Smooth muscle cell (in vitro differentiated cells): ENCODE results near the gene TOMM40L. TPM values are rescaled to one million over a fixed set of nuclear protein-coding genes. Genes with fewer than 3 reads are reported as not detected.

Source experiments
- DNase-seq: peaks from one replicate; lab custom pipeline; 2025; ENCODE audit not compliant: unreplicated experiment; lab: John Stamatoyannopoulos, UW
- H2AFZ ChIP-seq: fragments of 200-600 bp; sonication (generic); 2 replicates; pipeline ENCODE4 v1.6.0; 2016; ENCODE audit warnings: antibody characterized with exemption, low read depth, mild to moderate bottlenecking
- H3F3A ChIP-seq: fragments of 200-600 bp; sonication (generic); 2 replicates; pipeline ENCODE4 v1.6.0; 2017; ENCODE audit warnings: antibody characterized with exemption, low read depth
- H3K27ac ChIP-seq: fragments of 200-600 bp; sonication (generic); 2 replicates; pipeline ENCODE4 v1.5.1; 2016; ENCODE audit warnings: low read depth, mild to moderate bottlenecking
- H3K27me3 ChIP-seq: fragments of 200-600 bp; sonication (generic); 2 replicates; pipeline ENCODE4 v1.6.1; 2016; ENCODE audit warnings: low read depth, mild to moderate bottlenecking
- H3K36me3 ChIP-seq: fragments of 200-600 bp; sonication (generic); 2 replicates; pipeline ENCODE4 v1.5.1; 2016; ENCODE audit warnings: low read depth
- H3K4me1 ChIP-seq: fragments of 200-600 bp; sonication (generic); 2 replicates; pipeline ENCODE4 v1.5.1; 2016; ENCODE audit warnings: low read depth
- H3K4me2 ChIP-seq: fragments of 200-600 bp; sonication (generic); 2 replicates; pipeline ENCODE4 v1.6.0; 2016; ENCODE audit warnings: mild to moderate bottlenecking
- H3K4me3 ChIP-seq: fragments of 200-600 bp; sonication (generic); 2 replicates; pipeline ENCODE4 v1.5.1; 2016; ENCODE audit warnings: mild to moderate bottlenecking
- H3K79me2 ChIP-seq: fragments of 200-600 bp; sonication (generic); 2 replicates; pipeline ENCODE4 v1.6.0; 2016; ENCODE audit warnings: low read depth, mild to moderate bottlenecking
- H3K9ac ChIP-seq: fragments of 200-600 bp; sonication (generic); 2 replicates; pipeline ENCODE4 v1.6.0; 2016; ENCODE audit warnings: low read depth
- H3K9me3 ChIP-seq: fragments of 200-600 bp; sonication (generic); replicated peaks from 2 replicates; pipeline ENCODE4 v1.5.1; 2016; ENCODE audit warnings: low read depth
- H4K20me1 ChIP-seq: fragments of 200-600 bp; sonication (generic); 2 replicates; pipeline ENCODE4 v1.6.0; 2016; ENCODE audit warnings: low read depth
- WGBS: methylation state at CpG from one replicate; pipeline ENCODE4 v1.1.7; 2016; ENCODE audit warnings: low lambda C conversion rate; 5-methylcytosine and 5-hydroxymethylcytosine counted together
- polyA plus RNA-seq: library from polyadenylated mRNA; unstranded; fragments of >200 nt; fragmentation: Nextera tagmentation; extraction: Ambion mirVana; gene quantifications from 2 replicates; pipeline ENCODE4 v1.2.1, GENCODE V29; 2016
- total RNA-seq: library from RNA; depleted of rRNA; stranded (reverse); fragments of >200 nt; gene quantifications from 2 replicates; pipeline ENCODE4 v1.2.3, GENCODE V29; 2014
- TF ChIP-seq, protein P1 (sequence below): fragments of 200-600 bp; sonication (generic); IDR thresholded peaks from 2 replicates; pipeline ENCODE4 v1.5.1; 2017; ENCODE audit warnings: borderline replicate concordance, mild to moderate bottlenecking, antibody characterized with exemption; ENCODE audit not compliant: insufficient read depth, poor library complexity, severe bottlenecking

The TOMM40L gene
- total and polyA plus RNA-seq, 2 experiments from 2014 or later = 8.6 to 9.0 TPM

DNA sequence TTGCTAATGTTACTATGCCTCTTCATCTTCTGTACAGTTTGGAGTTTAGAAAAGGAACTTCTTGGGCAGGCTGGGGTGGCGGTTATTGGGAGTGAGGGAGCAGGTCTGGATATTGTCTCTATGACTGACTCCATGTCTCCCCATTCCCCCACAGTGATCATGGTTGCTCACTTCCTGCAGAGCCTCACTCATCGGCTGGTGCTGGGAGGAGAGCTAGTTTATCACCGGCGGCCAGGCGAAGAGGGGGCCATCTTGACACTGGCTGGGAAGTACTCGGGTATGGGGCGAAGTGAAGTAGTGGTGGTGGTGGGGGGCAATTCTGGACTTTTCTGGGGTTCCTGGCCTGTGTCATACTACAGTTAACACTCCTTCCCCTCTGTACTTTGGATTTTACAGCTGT lies 2.2 kb downstream of the TOMM40L start:
- H3K9ac ChIP-seq = no peak overlapping the region
- WGBS = 96% methylated on average over 7 of the region's 7 CpGs

GRCh38 chr1:161229896-161230295 lies 4.0 kb downstream of the TOMM40L start:
- Histone ChIP-seq H4K20me1 (no peaks in the 10 kb centered on the region), H3K27ac (no peak overlapping the region), H3K27me3 (no peaks in the 10 kb centered on the region), H3K4me3 (no peak overlapping the region), H3K79me2 (no peaks in the 10 kb centered on the region), H3F3A (no peaks in the 10 kb centered on the region), H3K4me2 (no peak overlapping the region), H3K9ac (no peak overlapping the region), H3K9me3 (no peaks in the 10 kb centered on the region), H3K4me1 (no peaks in the 10 kb centered on the region), H3K36me3 (no peaks in the 10 kb centered on the region), H2AFZ (no peak overlapping the region)
- 79% methylated on average over 3 of the region's 3 CpGs for whole genome bisulfite sequencing
- no peak for DNase-seq
- TF ChIP-seq, protein P1, sequence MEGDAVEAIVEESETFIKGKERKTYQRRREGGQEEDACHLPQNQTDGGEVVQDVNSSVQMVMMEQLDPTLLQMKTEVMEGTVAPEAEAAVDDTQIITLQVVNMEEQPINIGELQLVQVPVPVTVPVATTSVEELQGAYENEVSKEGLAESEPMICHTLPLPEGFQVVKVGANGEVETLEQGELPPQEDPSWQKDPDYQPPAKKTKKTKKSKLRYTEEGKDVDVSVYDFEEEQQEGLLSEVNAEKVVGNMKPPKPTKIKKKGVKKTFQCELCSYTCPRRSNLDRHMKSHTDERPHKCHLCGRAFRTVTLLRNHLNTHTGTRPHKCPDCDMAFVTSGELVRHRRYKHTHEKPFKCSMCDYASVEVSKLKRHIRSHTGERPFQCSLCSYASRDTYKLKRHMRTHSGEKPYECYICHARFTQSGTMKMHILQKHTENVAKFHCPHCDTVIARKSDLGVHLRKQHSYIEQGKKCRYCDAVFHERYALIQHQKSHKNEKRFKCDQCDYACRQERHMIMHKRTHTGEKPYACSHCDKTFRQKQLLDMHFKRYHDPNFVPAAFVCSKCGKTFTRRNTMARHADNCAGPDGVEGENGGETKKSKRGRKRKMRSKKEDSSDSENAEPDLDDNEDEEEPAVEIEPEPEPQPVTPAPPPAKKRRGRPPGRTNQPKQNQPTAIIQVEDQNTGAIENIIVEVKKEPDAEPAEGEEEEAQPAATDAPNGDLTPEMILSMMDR = no peak

More for the DNA sequence above, 2.2 kb downstream of the TOMM40L start:
- Histone ChIP-seq H3K4me3 (no peak overlapping the region), H3K4me1 (no peaks in the 10 kb centered on the region), H2AFZ (no peak overlapping the region), H3K27ac (no peak overlapping the region), H3K9me3 (no peaks in the 10 kb centered on the region), H3F3A (no peaks in the 10 kb centered on the region), H3K36me3 (no peaks in the 10 kb centered on the region), H3K4me2 (no peak overlapping the region), H3K27me3 (no peaks in the 10 kb centered on the region), H4K20me1 (no peaks in the 10 kb centered on the region), H3K79me2 (no peaks in the 10 kb centered on the region)
- DNase-seq = no peak
- TF ChIP-seq, protein P1 = no peak

DNA sequence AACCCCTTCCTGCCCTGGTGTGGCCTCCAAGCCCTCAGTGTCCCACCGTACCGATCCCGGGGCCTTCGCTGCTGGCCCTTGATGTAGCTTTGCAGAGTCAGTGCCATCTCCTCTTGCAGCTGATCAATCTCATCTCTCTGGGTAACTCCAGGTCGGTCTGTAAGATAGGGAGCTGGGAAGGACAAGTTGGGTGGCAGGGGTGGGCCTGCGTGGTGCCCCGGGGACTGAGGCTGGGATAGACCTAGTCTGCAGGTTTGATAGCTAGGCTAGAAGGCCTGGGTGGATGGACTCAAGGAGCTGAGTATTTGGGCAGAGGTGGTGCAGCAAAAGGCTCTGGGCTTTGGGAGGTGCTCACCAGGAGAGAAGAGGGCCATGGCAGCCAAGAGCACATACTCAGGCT lies 4.9 kb downstream of the TOMM40L start:
- 98% methylated on average over 7 of the region's 7 CpGs for WGBS

DNA sequence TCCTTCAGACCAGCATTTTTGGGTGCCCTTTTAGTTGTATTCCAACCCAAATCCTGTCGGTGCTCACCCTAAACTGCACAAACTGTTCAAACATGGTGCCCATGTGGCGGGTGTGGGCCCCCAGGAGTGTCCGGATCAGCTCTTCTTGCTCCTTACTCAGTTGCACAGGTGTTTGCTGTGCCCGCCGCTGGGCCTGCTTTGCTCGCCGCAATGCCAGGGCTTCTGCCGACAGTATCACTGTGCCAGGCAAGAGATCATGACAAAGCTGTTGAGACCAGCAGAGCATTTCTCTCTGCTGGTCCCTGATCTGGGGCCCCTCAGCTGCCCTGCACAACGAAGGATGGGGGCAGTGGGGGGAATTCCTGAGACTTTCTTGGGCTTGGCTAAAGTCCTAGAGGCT lies 7.2 kb downstream of the TOMM40L start:
- TF ChIP-seq, protein P1 = no peak
- H3K27ac ChIP-seq = no peak overlapping the region
- 94% methylated on average over 9 of the region's 9 CpGs for WGBS
- no peaks in the 10 kb centered on the region for H3K9me3 ChIP-seq
- no peaks in the 10 kb centered on the region for H3K36me3 ChIP-seq
- no peaks in the 10 kb centered on the region for H4K20me1 ChIP-seq
- no peak for DNase-seq
- no peak overlapping the region for H3K4me2 ChIP-seq
- H3K79me2 ChIP-seq = no peaks in the 10 kb centered on the region
- H2AFZ ChIP-seq = no peak overlapping the region
- H3K4me1 ChIP-seq = no peaks in the 10 kb centered on the region
- no peak overlapping the region for H3K4me3 ChIP-seq
- H3F3A ChIP-seq = no peaks in the 10 kb centered on the region
- H3K9ac ChIP-seq = no peak overlapping the region
- no peaks in the 10 kb centered on the region for H3K27me3 ChIP-seq

More for the DNA sequence above, 4.9 kb downstream of the TOMM40L start:
- Histone ChIP-seq H3K4me3 (no peak overlapping the region), H3F3A (no peaks in the 10 kb centered on the region), H3K79me2 (no peaks in the 10 kb centered on the region), H3K9me3 (no peaks in the 10 kb centered on the region), H3K9ac (no peak overlapping the region), H3K4me2 (no peak overlapping the region), H3K27me3 (no peaks in the 10 kb centered on the region), H3K4me1 (no peaks in the 10 kb centered on the region), H2AFZ (no peak overlapping the region), H3K36me3 (no peaks in the 10 kb centered on the region), H4K20me1 (no peaks in the 10 kb centered on the region), H3K27ac (no peak overlapping the region)
- no peak for DNase-seq
- TF ChIP-seq, protein P1 = no peak
